ENCODE data around the gene DHRS7. TPM values are rescaled to one million over a fixed set of nuclear protein-coding genes. Genes with fewer than 3 reads are reported as not detected.
A peak's percentile ranks its signal among the peaks of the same experiment; 100 is the strongest.

Gene DHRS7
- total RNA-seq, 1 experiment from 2014 or later = 97.6 TPM

- Histone ChIP-seq H3K9me3 (replicated peaks) (no peaks in the 10 kb centered on the region), H3K27me3 (replicated peaks) (no peaks in the 10 kb centered on the region), H3K36me3 (no peaks in the 10 kb centered on the region), H3K4me3 (no peak overlapping the region), H3K4me1 (replicated peaks) (no peaks in the 10 kb centered on the region), H3K27ac (no peak overlapping the region)
- no peak for DNase-seq (ENCODE audit: low read depth in 1 of 2, low spot score in 2 of 2)
These were observed 32.6 kb upstream of the DHRS7 start for GRCh38 chr14:60197629-60198303.

- Histone ChIP-seq H3K9me3 (replicated peaks) (no peaks in the 10 kb centered on the region), H3K27me3 (replicated peaks) (no peaks in the 10 kb centered on the region; the same call in 1 of the 2 replicates), H3K4me3 (no peak overlapping the region), H3K36me3 (no peaks in the 10 kb centered on the region), H3K4me1 (replicated peaks) (no peaks in the 10 kb centered on the region), H3K27ac (no peak overlapping the region)
- no peak for DNase-seq (ENCODE audit: low read depth in 1 of 2, low spot score in 2 of 2)
These were observed 31.1 kb upstream of the DHRS7 start for GRCh38 chr14:60196291-60196690.

- Histone ChIP-seq H3K27me3 (replicated peaks) (no peaks in the 10 kb centered on the region; the same call in 1 of the 2 replicates), H3K9me3 (replicated peaks) (no peaks in the 10 kb centered on the region), H3K36me3 (no peaks in the 10 kb centered on the region), H3K4me3 (no peak overlapping the region), H3K27ac (no peak overlapping the region), H3K4me1 (replicated peaks) (no peaks in the 10 kb centered on the region)
- no peak for DNase-seq (ENCODE audit: low read depth in 1 of 2, low spot score in 2 of 2)
These were observed 30.1 kb upstream of the DHRS7 start for GRCh38 chr14:60195179-60195810.

GRCh38 chr14:60189923-60190840 lies 25.0 kb upstream of the DHRS7 start:
- Histone ChIP-seq H3K27ac (no peak overlapping the region), H3K4me3 (no peak overlapping the region), H3K36me3 (no peaks in the 10 kb centered on the region), H3K27me3 (replicated peaks) (no peaks in the 10 kb centered on the region; the same call in 1 of the 2 replicates), H3K4me1 (replicated peaks) (no peaks in the 10 kb centered on the region), H3K9me3 (replicated peaks) (no peaks in the 10 kb centered on the region)
- no peak for DNase-seq (ENCODE audit: low read depth in 1 of 2, low spot score in 2 of 2)

DNA sequence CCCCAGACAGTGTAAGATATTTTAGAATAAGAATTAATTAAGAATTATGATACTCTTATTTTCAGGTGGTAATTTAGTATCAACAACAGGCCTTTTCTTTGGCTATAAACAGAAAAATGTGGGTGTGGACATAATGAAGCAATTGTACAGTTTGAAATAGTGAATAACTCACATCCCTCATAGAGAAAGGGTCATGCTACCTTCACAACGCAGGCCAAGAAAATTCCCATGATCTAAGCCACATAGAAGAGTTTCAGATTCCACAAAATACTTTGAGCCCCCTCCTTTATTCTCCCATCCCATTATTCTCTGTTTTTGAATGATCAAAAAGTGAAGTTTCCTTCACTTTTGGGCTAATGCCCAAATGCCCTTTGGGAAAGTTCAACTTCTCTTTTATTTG lies 23.5 kb upstream of the DHRS7 start:
- DNase-seq (ENCODE audit: low read depth in 1 of 2, low spot score in 2 of 2) = no peak
- Histone ChIP-seq H3K4me3 (no peak overlapping the region), H3K36me3 (no peaks in the 10 kb centered on the region), H3K4me1 (replicated peaks) (peaks cover 3% of the 10 kb centered on the region; the same call in 1 of the 2 replicates), H3K27ac (no peak overlapping the region), H3K9me3 (replicated peaks) (no peaks in the 10 kb centered on the region), H3K27me3 (replicated peaks) (no peaks in the 10 kb centered on the region; the same call in 1 of the 2 replicates)

DNA sequence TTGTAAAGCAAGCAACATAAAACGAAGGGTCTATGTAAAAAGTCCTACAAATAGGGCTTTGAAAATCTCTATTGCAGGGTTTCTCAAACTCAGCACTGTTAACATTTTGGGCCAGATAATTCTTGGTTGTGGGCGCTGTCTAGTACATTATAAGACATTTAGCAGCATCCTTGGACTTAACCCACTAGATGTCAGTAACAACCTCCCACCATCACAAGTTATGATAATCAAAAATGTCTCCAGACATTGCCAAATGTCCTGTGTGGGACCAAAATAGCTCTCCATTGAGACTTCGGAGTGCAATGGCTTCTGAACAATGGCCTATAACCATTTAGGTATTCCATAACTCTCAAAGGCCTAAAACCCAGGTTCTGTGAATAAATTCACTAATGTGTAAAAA lies 22.9 kb upstream of the DHRS7 start:
- H3K4me1 ChIP-seq (replicated peaks) = peaks cover 4% of the 10 kb centered on the region; the same call in 1 of the 2 replicates
- H3K9me3 ChIP-seq (replicated peaks) = no peaks in the 10 kb centered on the region
- no peaks in the 10 kb centered on the region for H3K36me3 ChIP-seq
- DNase-seq (ENCODE audit: low read depth in 1 of 2, low spot score in 2 of 2) = no peak
- H3K27me3 ChIP-seq (replicated peaks) = no peaks in the 10 kb centered on the region; the same call in 1 of the 2 replicates
- H3K4me3 ChIP-seq = no peak overlapping the region
- H3K27ac ChIP-seq = no peak overlapping the region

GRCh38 chr14:60184905-60185555 lies 19.8 kb upstream of the DHRS7 start:
- H3K9me3 ChIP-seq (replicated peaks) = no peaks in the 10 kb centered on the region
- peaks cover 4% of the 10 kb centered on the region; the same call in 1 of the 2 replicates for H3K4me1 ChIP-seq (replicated peaks)
- H3K27ac ChIP-seq = no peak overlapping the region
- H3K27me3 ChIP-seq (replicated peaks) = no peaks in the 10 kb centered on the region
- H3K4me3 ChIP-seq = no peak overlapping the region
- H3K36me3 ChIP-seq = no peaks in the 10 kb centered on the region
- no peak for DNase-seq (ENCODE audit: low read depth in 1 of 2, low spot score in 2 of 2)

- no peaks in the 10 kb centered on the region for H3K27me3 ChIP-seq (replicated peaks)
- H3K36me3 ChIP-seq = no peaks in the 10 kb centered on the region
- H3K27ac ChIP-seq = no peak overlapping the region
These were observed 19.1 kb upstream of the DHRS7 start for GRCh38 chr14:60184146-60184904.

DNA sequence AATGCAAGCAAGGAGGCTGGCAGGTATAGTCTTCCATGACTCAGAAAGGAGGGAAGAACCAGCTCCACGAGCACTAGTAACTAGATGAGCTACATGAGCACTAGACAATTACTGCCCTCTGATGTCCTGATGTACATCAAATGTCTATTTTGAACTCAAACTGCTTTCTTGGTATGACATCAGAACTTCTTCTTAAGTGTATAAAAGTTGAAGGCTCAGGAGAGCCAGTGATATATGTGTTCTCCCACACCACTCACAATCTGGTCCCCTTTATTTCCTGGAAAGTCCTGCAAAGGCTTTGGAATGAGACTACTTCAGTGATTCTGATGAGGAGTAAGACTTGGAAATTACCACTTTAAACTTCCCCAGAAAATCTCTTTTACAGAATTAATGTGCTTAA lies 18.5 kb upstream of the DHRS7 start:
- Histone ChIP-seq H3K36me3 (no peaks in the 10 kb centered on the region), H3K9me3 (replicated peaks) (no peaks in the 10 kb centered on the region), H3K4me1 (replicated peaks) (peaks cover 4% of the 10 kb centered on the region; the same call in 1 of the 2 replicates), H3K27me3 (replicated peaks) (no peaks in the 10 kb centered on the region), H3K4me3 (peak overlapping the region; percentile 22), H3K27ac (no peak overlapping the region)
- peak in 1 of 2 experiments; percentile 11 for DNase-seq (ENCODE audit: low read depth in 1 of 2, low spot score in 2 of 2)

More at GRCh38 chr14:60184146-60184904, 19.1 kb upstream of the DHRS7 start:
- peak in 1 of 2 experiments; percentile 57 for DNase-seq (ENCODE audit: low read depth in 1 of 2, low spot score in 2 of 2)
- Histone ChIP-seq H3K9me3 (replicated peaks) (no peaks in the 10 kb centered on the region), H3K4me1 (replicated peaks) (peaks cover 4% of the 10 kb centered on the region; the same call in 1 of the 2 replicates), H3K4me3 (peak overlapping the region; percentile 22)

DNA sequence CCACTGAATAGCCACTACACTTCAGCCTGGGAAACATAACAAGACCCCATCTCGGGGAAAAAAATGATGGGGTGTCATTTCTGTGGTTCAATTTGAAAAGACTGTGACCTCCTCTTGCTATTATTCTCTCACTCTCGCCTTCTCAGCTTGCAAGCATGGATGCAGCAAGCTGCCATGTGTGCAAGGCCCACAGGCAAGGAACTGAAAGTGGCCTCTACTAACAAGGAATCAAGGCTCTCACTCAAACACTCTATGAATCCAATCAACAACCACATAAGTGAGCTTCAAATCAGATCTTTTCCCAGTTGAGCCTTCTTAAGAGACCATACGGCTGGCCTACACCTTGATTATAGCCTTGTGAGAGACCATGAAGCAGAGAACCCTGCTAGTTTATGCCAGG lies 17.9 kb upstream of the DHRS7 start:
- Histone ChIP-seq H3K9me3 (replicated peaks) (no peaks in the 10 kb centered on the region), H3K4me1 (replicated peaks) (peaks cover 4% of the 10 kb centered on the region; the same call in 1 of the 2 replicates), H3K4me3 (no peak overlapping the region), H3K27me3 (replicated peaks) (no peaks in the 10 kb centered on the region), H3K36me3 (no peaks in the 10 kb centered on the region), H3K27ac (no peak overlapping the region)
- no peak for DNase-seq (ENCODE audit: low read depth in 1 of 2, low spot score in 2 of 2)

- no peaks in the 10 kb centered on the region for H3K9me3 ChIP-seq (replicated peaks)
- H3K36me3 ChIP-seq = no peaks in the 10 kb centered on the region
- peaks cover 4% of the 10 kb centered on the region; the same call in 1 of the 2 replicates for H3K4me1 ChIP-seq (replicated peaks)
- DNase-seq (ENCODE audit: low read depth in 1 of 2, low spot score in 2 of 2) = peak in 1 of 2 experiments; percentile 3
- H3K27ac ChIP-seq = no peak overlapping the region
- H3K4me3 ChIP-seq = no peak overlapping the region
- H3K27me3 ChIP-seq (replicated peaks) = no peaks in the 10 kb centered on the region
These were observed 14.3 kb upstream of the DHRS7 start for GRCh38 chr14:60179431-60179869.

GRCh38 chr14:60178820-60179219 lies 13.6 kb upstream of the DHRS7 start:
- Histone ChIP-seq H3K4me1 (replicated peaks) (peaks cover 2% of the 10 kb centered on the region; the same call in 1 of the 2 replicates), H3K27ac (no peak overlapping the region)
- DNase-seq (ENCODE audit: low read depth in 1 of 2, low spot score in 2 of 2) = no peak

More at GRCh38 chr14:60178820-60179219, 13.6 kb upstream of the DHRS7 start:
- H3K4me3 ChIP-seq = no peak overlapping the region
- no peaks in the 10 kb centered on the region for H3K27me3 ChIP-seq (replicated peaks)
- H3K36me3 ChIP-seq = no peaks in the 10 kb centered on the region
- no peaks in the 10 kb centered on the region for H3K9me3 ChIP-seq (replicated peaks)
